Dendritic cell treated with granulocyte-macrophage colony-stimulating factor and Interleukin-4, amounts not matched to agents 40 ng/mL and 50 ng/mL, for 4 days (primary cell): ENCODE results near the gene OR10A7.
"Not testable (repeated sequence)": the region's sequence is repeated elsewhere in the genome, so short reads cannot be mapped to it uniquely, and the experiment has no call there.

Experiments used
- H3K27ac Mint-ChIP-seq: one replicate; pipeline ENCODE4 v1.8.0; 2022; ENCODE audit warnings: mild to moderate bottlenecking, mixed read lengths
- H3K27me3 Mint-ChIP-seq: one replicate; pipeline ENCODE4 v1.8.0; 2022; ENCODE audit warnings: mild to moderate bottlenecking, mixed read lengths
- H3K36me3 Mint-ChIP-seq: one replicate; pipeline ENCODE4 v1.8.0; 2022; ENCODE audit warnings: low read depth, mixed read lengths
- H3K4me1 Mint-ChIP-seq: one replicate; pipeline ENCODE4 v1.8.0; 2022; ENCODE audit warnings: low read depth, mixed read lengths
- H3K4me3 Mint-ChIP-seq: one replicate; pipeline ENCODE4 v1.8.0; 2022; ENCODE audit warnings: mild to moderate bottlenecking, moderate library complexity, mixed read lengths
- H3K9me3 Mint-ChIP-seq: one replicate; pipeline ENCODE4 v1.8.0; 2022; ENCODE audit warnings: mixed read lengths
- intact Hi-C: fragments of 100-400 bp; cut with micrococcal nuclease; formaldehyde crosslinking; loops from one replicate; pipeline ENCODE4 v1.15.0; 2022

The OR10A7 gene

GRCh38 chr12:55220725-55221124 is at the start of gene OR10A7:
OR10A7 (plus strand) TSS chr12:55221025; CDS start chr12:55221025, 0 bp downstream.
- Mint-ChIP-seq H3K27ac (no peak within 1 kb of the TSS), H3K9me3 (peaks cover 5% of the 10 kb centered on the region), H3K27me3 (peaks cover 2% of the 10 kb centered on the region), H3K4me3 (no peak within 1 kb of the TSS), H3K36me3 (no peaks in the 10 kb centered on the region), H3K4me1 (no peaks in the 10 kb centered on the region)
- intact Hi-C loops, result no loop called here

GRCh38 chr12:55171445-55171844 is 49.4 kb upstream of the OR10A7 start:
- Mint-ChIP-seq H3K36me3 (no peaks in the 10 kb centered on the region), H3K4me1 (no peaks in the 10 kb centered on the region), H3K9me3 (no peaks in the 10 kb centered on the region), H3K27ac (no peak overlapping the region), H3K27me3 (peaks cover 4% of the 10 kb centered on the region), H3K4me3 (no peak overlapping the region)
- intact Hi-C loops, result no loop called here

- H3K36me3 Mint-ChIP-seq, H3K9me3 Mint-ChIP-seq, H3K4me1 Mint-ChIP-seq, H3K4me3 Mint-ChIP-seq, intact Hi-C loops, H3K27me3 Mint-ChIP-seq, H3K27ac Mint-ChIP-seq: not testable (repeated sequence)
These were observed 49.0 kb upstream of the OR10A7 start for GRCh38 chr12:55171846-55172245.

- Mint-ChIP-seq H3K4me1 (no peaks in the 10 kb centered on the region), H3K27ac (no peak overlapping the region), H3K27me3 (peaks cover 5% of the 10 kb centered on the region), H3K36me3 (no peaks in the 10 kb centered on the region), H3K9me3 (no peaks in the 10 kb centered on the region), H3K4me3 (no peak overlapping the region)
- intact Hi-C loops, result no loop called here
These were observed 48.1 kb upstream of the OR10A7 start for GRCh38 chr12:55172686-55173085.

GRCh38 chr12:55173456-55173855 is 47.4 kb upstream of the OR10A7 start:
- Mint-ChIP-seq H3K4me1 (no peaks in the 10 kb centered on the region), H3K27me3 (peaks cover 13% of the 10 kb centered on the region), H3K36me3 (no peaks in the 10 kb centered on the region), H3K4me3 (no peak overlapping the region), H3K27ac (no peak overlapping the region), H3K9me3 (no peaks in the 10 kb centered on the region)
- intact Hi-C loops, result no loop called here

- intact Hi-C loops, result no loop called here
- no peak overlapping the region for H3K27ac Mint-ChIP-seq
- no peak overlapping the region for H3K4me3 Mint-ChIP-seq
- H3K27me3 Mint-ChIP-seq, result peaks cover 8% of the 10 kb centered on the region
- no peaks in the 10 kb centered on the region for H3K9me3 Mint-ChIP-seq
- H3K4me1 Mint-ChIP-seq, result no peaks in the 10 kb centered on the region
- H3K36me3 Mint-ChIP-seq, result no peaks in the 10 kb centered on the region
These were observed 32.3 kb upstream of the OR10A7 start for GRCh38 chr12:55188573-55188972.

GRCh38 chr12:55188974-55189556 is 31.8 kb upstream of the OR10A7 start:
- H3K4me3 Mint-ChIP-seq, result no peak overlapping the region
- no peak overlapping the region for H3K27ac Mint-ChIP-seq
- no peaks in the 10 kb centered on the region for H3K9me3 Mint-ChIP-seq
- H3K27me3 Mint-ChIP-seq, result peaks cover 8% of the 10 kb centered on the region
- H3K36me3 Mint-ChIP-seq, result no peaks in the 10 kb centered on the region
- H3K4me1 Mint-ChIP-seq, result no peaks in the 10 kb centered on the region
- intact Hi-C loops, result loop anchor here (1.0 kb wide), 1 partner anchor 430 kb away; no protein-coding TSS in a partner anchor

GRCh38 chr12:55194382-55194781 is 26.4 kb upstream of the OR10A7 start:
- Mint-ChIP-seq H3K9me3 (peaks cover 4% of the 10 kb centered on the region), H3K27me3 (peaks cover 6% of the 10 kb centered on the region), H3K4me1 (no peaks in the 10 kb centered on the region), H3K4me3 (no peak overlapping the region), H3K27ac (no peak overlapping the region), H3K36me3 (no peaks in the 10 kb centered on the region)
- intact Hi-C loops, result no loop called here

- Mint-ChIP-seq H3K9me3 (peaks cover 5% of the 10 kb centered on the region), H3K27me3 (peaks cover 7% of the 10 kb centered on the region), H3K4me3 (no peak overlapping the region), H3K27ac (no peak overlapping the region), H3K4me1 (no peaks in the 10 kb centered on the region), H3K36me3 (no peaks in the 10 kb centered on the region)
- intact Hi-C loops, result no loop called here
These were observed 5.7 kb downstream of the OR10A7 start for GRCh38 chr12:55226523-55226922.

GRCh38 chr12:55227643-55228042 is 6.8 kb downstream of the OR10A7 start:
- intact Hi-C loops, result no loop called here
- Mint-ChIP-seq H3K27ac (no peak overlapping the region), H3K27me3 (peaks cover 7% of the 10 kb centered on the region), H3K36me3 (no peaks in the 10 kb centered on the region), H3K9me3 (peaks cover 5% of the 10 kb centered on the region), H3K4me1 (no peaks in the 10 kb centered on the region), H3K4me3 (no peak overlapping the region)

- no peak within 1 kb of the TSS for H3K4me3 Mint-ChIP-seq
- H3K4me1 Mint-ChIP-seq, result no peaks in the 10 kb centered on the region
- H3K27me3 Mint-ChIP-seq, result peaks cover 11% of the 10 kb centered on the region
- H3K9me3 Mint-ChIP-seq, result no peaks in the 10 kb centered on the region
- intact Hi-C loops, result no loop called here
- no peaks in the 10 kb centered on the region for H3K36me3 Mint-ChIP-seq
- no peak within 1 kb of the TSS for H3K27ac Mint-ChIP-seq
These were observed 23.5 kb downstream of the OR10A7 start, which contains the start of gene OR6C74 for GRCh38 chr12:55244309-55244708. OR6C74 (plus strand) TSS chr12:55244609; CDS start chr12:55247288, 2,679 bp downstream.

- Mint-ChIP-seq H3K27ac (no peak overlapping the region), H3K36me3 (no peaks in the 10 kb centered on the region), H3K4me1 (no peaks in the 10 kb centered on the region), H3K4me3 (no peak overlapping the region), H3K9me3 (no peaks in the 10 kb centered on the region), H3K27me3 (peaks cover 14% of the 10 kb centered on the region)
- intact Hi-C loops, result no loop called here
These were observed 25.3 kb downstream of the OR10A7 start for GRCh38 chr12:55246159-55246558.

GRCh38 chr12:55250944-55251343 is 30.1 kb downstream of the OR10A7 start:
- intact Hi-C loops, result no loop called here
- H3K27me3 Mint-ChIP-seq, result peaks cover 16% of the 10 kb centered on the region
- no peaks in the 10 kb centered on the region for H3K9me3 Mint-ChIP-seq
- no peaks in the 10 kb centered on the region for H3K36me3 Mint-ChIP-seq
- H3K4me3 Mint-ChIP-seq, result no peak overlapping the region
- no peaks in the 10 kb centered on the region for H3K4me1 Mint-ChIP-seq
- no peak overlapping the region for H3K27ac Mint-ChIP-seq

GRCh38 chr12:55253281-55253680 is 32.5 kb downstream of the OR10A7 start:
- no peaks in the 10 kb centered on the region for H3K36me3 Mint-ChIP-seq
- peaks cover 7% of the 10 kb centered on the region for H3K27me3 Mint-ChIP-seq
- H3K9me3 Mint-ChIP-seq, result no peaks in the 10 kb centered on the region
- no peaks in the 10 kb centered on the region for H3K4me1 Mint-ChIP-seq
- H3K27ac Mint-ChIP-seq, result no peak overlapping the region
- intact Hi-C loops, result no loop called here
- no peak overlapping the region for H3K4me3 Mint-ChIP-seq

- H3K4me1 Mint-ChIP-seq, result no peaks in the 10 kb centered on the region
- intact Hi-C loops, result no loop called here
- peaks cover 4% of the 10 kb centered on the region for H3K27me3 Mint-ChIP-seq
- no peak overlapping the region for H3K4me3 Mint-ChIP-seq
- H3K36me3 Mint-ChIP-seq, result no peaks in the 10 kb centered on the region
- H3K27ac Mint-ChIP-seq, result no peak overlapping the region
- no peaks in the 10 kb centered on the region for H3K9me3 Mint-ChIP-seq
These were observed 36.0 kb downstream of the OR10A7 start for GRCh38 chr12:55256831-55257230.
